HL-60 (cell line): Measurements from ENCODE around the gene FARSB.

Experiments used
- POLR2AphosphoS5 ChIP-seq: IDR thresholded peaks from 2 replicates; pipeline ENCODE4 v1.6.1; 2012; ENCODE audit warnings: low read depth
- SPI1 ChIP-seq: IDR thresholded peaks from 2 replicates; pipeline ENCODE4 v1.6.1; 2012; ENCODE audit warnings: low read depth, mild to moderate bottlenecking, borderline replicate concordance
- TF ChIP-seq, protein P1 (sequence below): IDR thresholded peaks from one replicate; pipeline ENCODE4 v1.5.1; 2011; ENCODE audit warnings: low read length, control low read depth, inconsistent platforms; ENCODE audit not compliant: insufficient read depth
- TF ChIP-seq, protein P2 (sequence below): IDR thresholded peaks from 2 replicates; pipeline ENCODE4 v1.6.1; 2012; ENCODE audit warnings: low read depth; ENCODE audit not compliant: insufficient replicate concordance

DNA sequence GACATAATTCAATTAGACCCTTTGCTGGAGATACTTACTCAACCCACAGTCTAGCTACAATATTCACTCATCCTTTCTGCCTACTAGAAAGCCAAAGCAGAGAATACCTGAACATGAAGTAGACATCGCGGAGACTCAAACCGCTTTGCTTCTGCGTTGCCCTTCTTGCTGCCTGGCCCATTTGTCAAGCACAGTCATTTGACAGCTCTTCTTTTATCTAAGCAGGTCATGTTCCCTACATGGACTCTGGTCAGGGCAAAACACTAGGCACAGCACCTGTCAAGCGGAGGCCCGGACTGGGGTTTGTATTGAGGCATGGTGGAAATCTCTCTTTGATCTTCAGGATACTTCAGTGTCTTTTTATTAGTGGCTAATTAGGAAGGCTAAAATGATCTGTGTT, 89.7 kb downstream of the FARSB start:
- TF ChIP-seq, protein P1, sequence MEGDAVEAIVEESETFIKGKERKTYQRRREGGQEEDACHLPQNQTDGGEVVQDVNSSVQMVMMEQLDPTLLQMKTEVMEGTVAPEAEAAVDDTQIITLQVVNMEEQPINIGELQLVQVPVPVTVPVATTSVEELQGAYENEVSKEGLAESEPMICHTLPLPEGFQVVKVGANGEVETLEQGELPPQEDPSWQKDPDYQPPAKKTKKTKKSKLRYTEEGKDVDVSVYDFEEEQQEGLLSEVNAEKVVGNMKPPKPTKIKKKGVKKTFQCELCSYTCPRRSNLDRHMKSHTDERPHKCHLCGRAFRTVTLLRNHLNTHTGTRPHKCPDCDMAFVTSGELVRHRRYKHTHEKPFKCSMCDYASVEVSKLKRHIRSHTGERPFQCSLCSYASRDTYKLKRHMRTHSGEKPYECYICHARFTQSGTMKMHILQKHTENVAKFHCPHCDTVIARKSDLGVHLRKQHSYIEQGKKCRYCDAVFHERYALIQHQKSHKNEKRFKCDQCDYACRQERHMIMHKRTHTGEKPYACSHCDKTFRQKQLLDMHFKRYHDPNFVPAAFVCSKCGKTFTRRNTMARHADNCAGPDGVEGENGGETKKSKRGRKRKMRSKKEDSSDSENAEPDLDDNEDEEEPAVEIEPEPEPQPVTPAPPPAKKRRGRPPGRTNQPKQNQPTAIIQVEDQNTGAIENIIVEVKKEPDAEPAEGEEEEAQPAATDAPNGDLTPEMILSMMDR: no peak
- TF ChIP-seq, protein P2, sequence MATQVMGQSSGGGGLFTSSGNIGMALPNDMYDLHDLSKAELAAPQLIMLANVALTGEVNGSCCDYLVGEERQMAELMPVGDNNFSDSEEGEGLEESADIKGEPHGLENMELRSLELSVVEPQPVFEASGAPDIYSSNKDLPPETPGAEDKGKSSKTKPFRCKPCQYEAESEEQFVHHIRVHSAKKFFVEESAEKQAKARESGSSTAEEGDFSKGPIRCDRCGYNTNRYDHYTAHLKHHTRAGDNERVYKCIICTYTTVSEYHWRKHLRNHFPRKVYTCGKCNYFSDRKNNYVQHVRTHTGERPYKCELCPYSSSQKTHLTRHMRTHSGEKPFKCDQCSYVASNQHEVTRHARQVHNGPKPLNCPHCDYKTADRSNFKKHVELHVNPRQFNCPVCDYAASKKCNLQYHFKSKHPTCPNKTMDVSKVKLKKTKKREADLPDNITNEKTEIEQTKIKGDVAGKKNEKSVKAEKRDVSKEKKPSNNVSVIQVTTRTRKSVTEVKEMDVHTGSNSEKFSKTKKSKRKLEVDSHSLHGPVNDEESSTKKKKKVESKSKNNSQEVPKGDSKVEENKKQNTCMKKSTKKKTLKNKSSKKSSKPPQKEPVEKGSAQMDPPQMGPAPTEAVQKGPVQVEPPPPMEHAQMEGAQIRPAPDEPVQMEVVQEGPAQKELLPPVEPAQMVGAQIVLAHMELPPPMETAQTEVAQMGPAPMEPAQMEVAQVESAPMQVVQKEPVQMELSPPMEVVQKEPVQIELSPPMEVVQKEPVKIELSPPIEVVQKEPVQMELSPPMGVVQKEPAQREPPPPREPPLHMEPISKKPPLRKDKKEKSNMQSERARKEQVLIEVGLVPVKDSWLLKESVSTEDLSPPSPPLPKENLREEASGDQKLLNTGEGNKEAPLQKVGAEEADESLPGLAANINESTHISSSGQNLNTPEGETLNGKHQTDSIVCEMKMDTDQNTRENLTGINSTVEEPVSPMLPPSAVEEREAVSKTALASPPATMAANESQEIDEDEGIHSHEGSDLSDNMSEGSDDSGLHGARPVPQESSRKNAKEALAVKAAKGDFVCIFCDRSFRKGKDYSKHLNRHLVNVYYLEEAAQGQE: no peak
- TF ChIP-seq POLR2AphosphoS5 (no peak), SPI1 (no peak)
